Right lobe of liver (tissue), 4 donors: ENCODE measurements around the gene COA1.

Source experiments
- CTCF ChIP-seq, 4 donors: fragments of 200-600 bp in 3 of 4; fragments of 450-650 bp in 1 of 4; IDR thresholded peaks; one replicate each; pipeline versions ENCODE4 v1.5.1 to v1.8.0; 2016 to 2022; ENCODE audit warnings: antibody characterized with exemption in 4 of 4, mild to moderate bottlenecking in 2 of 4
- POLR2A ChIP-seq: fragments of 450-650 bp; IDR thresholded peaks from one replicate; pipeline ENCODE4 v1.6.1; 2017; ENCODE audit warnings: antibody characterized with exemption, mild to moderate bottlenecking
- donor health status: DM: no; HTN: no; CAD: no.
- donor health status: DM: no; HTN: no; CAD: no.
- donor health status: DM: no; HTN: yes; CAD: no.

GRCh38 chr7:43691611-43692010, 37.7 kb downstream of the COA1 start:
- TF ChIP-seq CTCF (IDR thresholded peaks at IDR 0.05) = no peak
- TF ChIP-seq POLR2A = no peak
